Tibial nerve (tissue), 4 donors: ENCODE data around the gene ANKRD44. TPM values are rescaled to one million over a fixed set of nuclear protein-coding genes. Genes with fewer than 3 reads are reported as not detected.

Experiments used
- DNase-seq, 2 donors: peaks; one replicate each; pipeline ENCODE4 v3.0.0-alpha.2; 2019; ENCODE audit warnings: low spot score in 2 of 2
- H3K27ac ChIP-seq, 4 donors: fragments of 200-600 bp; sonication (generic) in 3 of 4; one replicate each; pipeline ENCODE4 v1.5.1; 2017 to 2019; ENCODE audit warnings: mild to moderate bottlenecking in 1 of 4
- H3K27me3 ChIP-seq, 2 donors: fragments of 200-600 bp; sonication (generic) in 1 of 2; one replicate each; pipeline versions ENCODE4 v1.5.1 to v1.6.0; 2017 to 2019
- H3K36me3 ChIP-seq, 3 donors: fragments of 200-600 bp; sonication (generic); one replicate each; pipeline ENCODE4 v1.5.1; 2018 to 2019
- H3K4me1 ChIP-seq, 4 donors: fragments of 200-600 bp; sonication (generic) in 3 of 4; one replicate each; pipeline ENCODE4 v1.5.1; 2017 to 2019
- H3K4me3 ChIP-seq, 4 donors: fragments of 200-600 bp; sonication (generic) in 3 of 4; one replicate each; pipeline ENCODE4 v1.5.1; 2017 to 2019; ENCODE audit warnings: mild to moderate bottlenecking in 1 of 4, moderate library complexity in 1 of 4
- H3K9me3 ChIP-seq, 4 donors: fragments of 200-600 bp; sonication (generic) in 3 of 4; one replicate each; pipeline ENCODE4 v1.5.1; 2017 to 2019
- EP300 ChIP-seq, 2 donors: sonication (generic); formaldehyde crosslinking; IDR thresholded peaks; one replicate each; pipeline ENCODE4 v1.6.1; 2017; ENCODE audit warnings: antibody characterized with exemption in 2 of 2, mild to moderate bottlenecking in 1 of 2
- POLR2A ChIP-seq, 2 donors: fragments of 450-650 bp; IDR thresholded peaks; one replicate each; pipeline ENCODE4 v1.6.1; 2017; ENCODE audit warnings: antibody characterized with exemption in 2 of 2, mild to moderate bottlenecking in 2 of 2, moderate library complexity in 2 of 2
- WGBS, 2 donors: methylation state at CpG; one replicate each; pipeline ENCODE4 v1.1.5; 2018; 5-methylcytosine and 5-hydroxymethylcytosine counted together
- total RNA-seq, 4 donors: library from RNA; depleted of rRNA; stranded (reverse); fragments of >200 nt; gene quantifications; one replicate each; pipeline ENCODE4 v1.1.0, GENCODE V29; 2016
- TF ChIP-seq, protein P1 (sequence below), 5 experiments: fragments of 200-600 bp in 3 of 5; fragments of 450-650 bp in 2 of 5; sonication (generic) in 3 of 5; IDR thresholded peaks; one replicate each; pipeline ENCODE4 v1.5.1; 2016 to 2019; ENCODE audit warnings: antibody characterized with exemption in 5 of 5, mild to moderate bottlenecking in 3 of 5, moderate library complexity in 2 of 5

The ANKRD44 gene
- total RNA-seq, 4 donors from 2014 or later: 28.5 to 48.9 (median 41.5) TPM

- Histone ChIP-seq H3K36me3 (no peaks in the 10 kb centered on the region), H3K4me1 (peaks cover 0 to 62% (median 25%) of the 10 kb centered on the region in 4 donors), H3K27ac (peak overlapping the region in 3 of 4 donors; percentile 4 to 73 (median 63)), H3K9me3 (no peaks in the 10 kb centered on the region), H3K4me3 (no peak overlapping the region), H3K27me3 (no peaks in the 10 kb centered on the region)
- 54 to 55% methylated on average over 3 of the region's 3 CpGs for WGBS, 2 donors
- no peak for DNase-seq
- TF ChIP-seq, protein P1, sequence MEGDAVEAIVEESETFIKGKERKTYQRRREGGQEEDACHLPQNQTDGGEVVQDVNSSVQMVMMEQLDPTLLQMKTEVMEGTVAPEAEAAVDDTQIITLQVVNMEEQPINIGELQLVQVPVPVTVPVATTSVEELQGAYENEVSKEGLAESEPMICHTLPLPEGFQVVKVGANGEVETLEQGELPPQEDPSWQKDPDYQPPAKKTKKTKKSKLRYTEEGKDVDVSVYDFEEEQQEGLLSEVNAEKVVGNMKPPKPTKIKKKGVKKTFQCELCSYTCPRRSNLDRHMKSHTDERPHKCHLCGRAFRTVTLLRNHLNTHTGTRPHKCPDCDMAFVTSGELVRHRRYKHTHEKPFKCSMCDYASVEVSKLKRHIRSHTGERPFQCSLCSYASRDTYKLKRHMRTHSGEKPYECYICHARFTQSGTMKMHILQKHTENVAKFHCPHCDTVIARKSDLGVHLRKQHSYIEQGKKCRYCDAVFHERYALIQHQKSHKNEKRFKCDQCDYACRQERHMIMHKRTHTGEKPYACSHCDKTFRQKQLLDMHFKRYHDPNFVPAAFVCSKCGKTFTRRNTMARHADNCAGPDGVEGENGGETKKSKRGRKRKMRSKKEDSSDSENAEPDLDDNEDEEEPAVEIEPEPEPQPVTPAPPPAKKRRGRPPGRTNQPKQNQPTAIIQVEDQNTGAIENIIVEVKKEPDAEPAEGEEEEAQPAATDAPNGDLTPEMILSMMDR (IDR thresholded peaks at IDR 0.05): no peak
- no peak for TF ChIP-seq POLR2A (IDR thresholded peaks at IDR 0.05)
- TF ChIP-seq EP300 (IDR thresholded peaks at IDR 0.05): no peak
Observed at GRCh38 chr2:197079414-197079813, 231.2 kb downstream of the ANKRD44 start.

GRCh38 chr2:197078535-197078934 lies 232.0 kb downstream of the ANKRD44 start:
- H3K4me3 ChIP-seq: no peak overlapping the region
- peak overlapping the region in 2 of 4 donors; percentile 52 to 73 for H3K27ac ChIP-seq
- TF ChIP-seq EP300 (IDR thresholded peaks at IDR 0.05): no peak
- TF ChIP-seq, protein P1 (IDR thresholded peaks at IDR 0.05): peak in 1 of 5 experiments; percentile 17
- H3K27me3 ChIP-seq: no peaks in the 10 kb centered on the region
- H3K36me3 ChIP-seq: no peaks in the 10 kb centered on the region
- H3K9me3 ChIP-seq: no peaks in the 10 kb centered on the region
- DNase-seq: no peak
- H3K4me1 ChIP-seq: peaks cover 0 to 71% (median 32%) of the 10 kb centered on the region in 4 donors
- WGBS, 2 donors: 25 to 30% methylated on average over 4 of the region's 4 CpGs

GRCh38 chr2:197077336-197077735 lies 233.2 kb downstream of the ANKRD44 start:
- Histone ChIP-seq H3K4me3 (no peak overlapping the region), H3K27ac (peak overlapping the region in 2 of 4 donors; percentile 52 to 73), H3K27me3 (no peaks in the 10 kb centered on the region), H3K9me3 (no peaks in the 10 kb centered on the region), H3K36me3 (no peaks in the 10 kb centered on the region), H3K4me1 (peaks cover 0 to 83% (median 44%) of the 10 kb centered on the region in 4 donors)
- no peak for TF ChIP-seq POLR2A (IDR thresholded peaks at IDR 0.05)
- TF ChIP-seq, protein P1 (IDR thresholded peaks at IDR 0.05): no peak
- TF ChIP-seq EP300 (IDR thresholded peaks at IDR 0.05): no peak
- no peak for DNase-seq
- 2 to 7% methylated on average over 2 of the region's 2 CpGs for WGBS, 2 donors

DNA sequence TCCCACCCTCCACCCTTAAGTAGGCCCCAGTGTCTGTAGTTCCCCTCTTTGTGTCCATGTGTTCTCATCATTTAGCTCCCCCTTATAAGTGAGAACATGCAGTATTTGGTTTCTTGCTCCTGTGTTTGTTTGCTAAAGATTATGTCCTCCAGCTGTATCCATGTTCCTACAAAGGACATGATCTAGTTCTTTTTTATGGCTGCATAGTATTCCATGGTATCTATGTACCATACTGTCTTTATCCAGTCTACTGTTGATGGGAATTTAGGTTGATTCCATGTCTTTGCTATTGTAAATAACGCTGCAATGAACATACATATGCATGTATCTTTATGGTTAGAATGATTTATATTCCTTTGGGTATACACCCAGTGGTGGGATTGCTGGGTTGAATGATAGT lies 233.9 kb downstream of the ANKRD44 start:
- Histone ChIP-seq H3K9me3 (no peaks in the 10 kb centered on the region), H3K27ac (peak overlapping the region in 2 of 4 donors; percentile 51 to 81)

GRCh38 chr2:197075754-197076337 lies 234.7 kb downstream of the ANKRD44 start:
- H3K36me3 ChIP-seq: no peaks in the 10 kb centered on the region
- 81 to 85% methylated on average over 7 of the region's 7 CpGs for WGBS, 2 donors
- H3K27ac ChIP-seq: peak overlapping the region; percentile 10 to 87 (median 66)
- H3K4me3 ChIP-seq: no peak overlapping the region
- no peak for DNase-seq
- peaks cover 0 to 93% (median 48%) of the 10 kb centered on the region in 4 donors for H3K4me1 ChIP-seq
- no peaks in the 10 kb centered on the region for H3K27me3 ChIP-seq
- TF ChIP-seq EP300 (IDR thresholded peaks at IDR 0.05) (no peak), POLR2A (IDR thresholded peaks at IDR 0.05) (no peak)
- TF ChIP-seq, protein P1 (IDR thresholded peaks at IDR 0.05): peak in 1 of 5 experiments; percentile 30
- H3K9me3 ChIP-seq: no peaks in the 10 kb centered on the region

More for the DNA sequence above, 233.9 kb downstream of the ANKRD44 start:
- H3K4me1 ChIP-seq: peaks cover 0 to 89% (median 48%) of the 10 kb centered on the region in 4 donors
- no peaks in the 10 kb centered on the region for H3K27me3 ChIP-seq
- DNase-seq: no peak
- H3K4me3 ChIP-seq: no peak overlapping the region
- WGBS, 2 donors: 0% methylated on average over 1 of the region's 1 CpG
- no peak for TF ChIP-seq EP300 (IDR thresholded peaks at IDR 0.05)
- TF ChIP-seq POLR2A (IDR thresholded peaks at IDR 0.05): no peak
- TF ChIP-seq, protein P1 (IDR thresholded peaks at IDR 0.05): no peak
- no peaks in the 10 kb centered on the region for H3K36me3 ChIP-seq
